H1 (cell line): ENCODE measurements around the gene PERCC1. TPM values are rescaled to one million over a fixed set of nuclear protein-coding genes. Genes with fewer than 3 reads are reported as not detected.
"Not testable (repeated sequence)": the region's sequence is repeated elsewhere in the genome, so short reads cannot be mapped to it uniquely, and the experiment has no call there.

Experiments
- CTCF ChIA-PET: fragments of 300-600 bp; sonication (Branson Sonifier 250); formaldehyde crosslinking; loops from one replicate; lab custom pipeline; 2021; ENCODE audit not compliant: partially characterized antibody; lab: Charles Lee
- POLR2A ChIA-PET: fragments of 300-600 bp; sonication (Branson Sonifier 250); formaldehyde crosslinking; loops from one replicate; lab custom pipeline; 2021; ENCODE audit warnings: inconsistent platforms; ENCODE audit not compliant: partially characterized antibody; lab: Charles Lee
- DNase-seq, 2 experiments: peaks; one replicate each; pipeline versions ENCODE4 v3.0.0 to v3.0.0-alpha.2; 2010 to 2022; ENCODE audit warnings: low spot score in 2 of 2, low read depth in 1 of 2, mixed read lengths in 1 of 2
- FAIRE-seq: peaks from 2 replicates; lab custom pipeline; 2011; peaks lifted over from hg19 to GRCh38; lab: Jason Lieb, UNC
- H2AFZ ChIP-seq: 2 replicates; pipeline ENCODE4 v1.8.1; 2012; ENCODE audit warnings: low read length, inconsistent platforms
- H2AK5ac ChIP-seq: 2 replicates; pipeline ENCODE4 v1.6.1; 2013; ENCODE audit warnings: low read depth, low read length
- H2BK120ac ChIP-seq: replicated peaks from 2 replicates; pipeline ENCODE3; 2013; ENCODE audit warnings: low read depth, low read length, inconsistent platforms
- H2BK12ac ChIP-seq: 2 replicates; pipeline ENCODE4 v1.6.1; 2013; ENCODE audit warnings: low read depth, low read length
- H2BK15ac ChIP-seq: 2 replicates; pipeline ENCODE4 v1.6.1; 2013; ENCODE audit warnings: low read length
- H2BK20ac ChIP-seq: 2 replicates; pipeline ENCODE4 v1.6.1; 2013; ENCODE audit warnings: low read length
- H2BK5ac ChIP-seq: 2 replicates; pipeline ENCODE4 v1.6.1; 2013; ENCODE audit warnings: low read depth, low read length
- H3K14ac ChIP-seq: 2 replicates; pipeline ENCODE4 v1.6.1; 2013; ENCODE audit warnings: inconsistent platforms; ENCODE audit not compliant: insufficient read length
- H3K18ac ChIP-seq: 2 replicates; pipeline ENCODE4 v1.6.1; 2013; ENCODE audit warnings: low read length; ENCODE audit errors: extremely low read depth
- H3K23ac ChIP-seq: 2 replicates; pipeline ENCODE4 v1.6.1; 2013; ENCODE audit warnings: inconsistent platforms; ENCODE audit not compliant: insufficient read length
- H3K23me2 ChIP-seq: 2 replicates; pipeline ENCODE4 v1.6.1; 2013; ENCODE audit warnings: low read depth, low read length
- H3K27ac ChIP-seq: 2 replicates; pipeline ENCODE4 v1.6.1; 2011; ENCODE audit warnings: low read depth, low read length, inconsistent platforms
- H3K27me3 ChIP-seq, 4 experiments: replicated peaks in 1 of 4; 1 replicate in 1 of 4; 2 replicates in 3 of 4; pipeline versions ENCODE4 v1.6.1 to v1.8.1; 2011 to 2013; ENCODE audit warnings: low read length in 3 of 4, mild to moderate bottlenecking in 3 of 4, inconsistent platforms in 2 of 4, mixed read lengths in 2 of 4, moderate library complexity in 1 of 4; ENCODE audit not compliant: control insufficient read depth in 3 of 4, insufficient read depth in 3 of 4; ENCODE audit errors: extremely low read depth in 1 of 4
- H3K36me3 ChIP-seq, 4 experiments: 2 replicates each; pipeline versions ENCODE4 v1.6.1 to v1.8.1; 2011 to 2013; ENCODE audit warnings: mild to moderate bottlenecking in 4 of 4, low read length in 3 of 4, moderate library complexity in 2 of 4, control low read depth in 1 of 4, inconsistent platforms in 1 of 4; ENCODE audit not compliant: insufficient read depth in 4 of 4, control insufficient read depth in 2 of 4
- H3K4ac ChIP-seq: replicated peaks from 2 replicates; pipeline ENCODE3; 2013; ENCODE audit warnings: low read length, low read depth, mixed read lengths, inconsistent platforms; ENCODE audit not compliant: insufficient read length
- H3K4me1 ChIP-seq, 4 experiments: replicated peaks in 1 of 4; 1 replicate in 1 of 4; 2 replicates in 3 of 4; pipeline versions ENCODE4 v1.6.1 to v1.8.1; 2011 to 2013; ENCODE audit warnings: low read length in 3 of 4, inconsistent platforms in 2 of 4, mixed read lengths in 1 of 4; ENCODE audit not compliant: insufficient read depth in 4 of 4, control insufficient read depth in 3 of 4
- H3K4me2 ChIP-seq, 2 experiments: 2 replicates each; pipeline versions ENCODE4 v1.6.1 to v1.8.1; 2011 to 2013; ENCODE audit warnings: low read depth in 2 of 2, low read length in 2 of 2, control low read depth in 1 of 2, inconsistent platforms in 1 of 2, mild to moderate bottlenecking in 1 of 2; ENCODE audit not compliant: insufficient read depth in 1 of 2
- H3K4me3 ChIP-seq, 4 experiments: fragments of 200-600, 300-600 bp in 1 of 4; sonication (generic), shearing (Covaris generic), sonication (Bioruptor Twin) in 1 of 4; 2 replicates each; pipeline versions ENCODE4 v1.5.1 to v1.8.1; 2011 to 2016; ENCODE audit warnings: low read length in 4 of 4, low read depth in 3 of 4, control low read depth in 2 of 4, inconsistent platforms in 2 of 4, mild to moderate bottlenecking in 2 of 4, mixed read lengths in 1 of 4, moderate library complexity in 1 of 4; ENCODE audit not compliant: insufficient read depth in 2 of 4; ENCODE audit errors: extremely low read depth in 1 of 4
- H3K56ac ChIP-seq: replicated peaks from 2 replicates; pipeline ENCODE3; 2013; ENCODE audit warnings: low read depth, mild to moderate bottlenecking, mixed read lengths, low read length, inconsistent platforms; ENCODE audit not compliant: insufficient read length
- H3K79me1 ChIP-seq: 2 replicates; pipeline ENCODE4 v1.6.1; 2013; ENCODE audit warnings: low read depth, low read length, control low read depth
- H3K79me2 ChIP-seq, 2 experiments: 2 replicates each; pipeline versions ENCODE4 v1.6.1 to v1.8.1; 2012 to 2013; ENCODE audit warnings: low read length in 2 of 2, mild to moderate bottlenecking in 2 of 2, inconsistent platforms in 1 of 2; ENCODE audit not compliant: insufficient read depth in 2 of 2, control insufficient read depth in 1 of 2
- H3K9ac ChIP-seq, 4 experiments: replicated peaks in 1 of 4; 1 replicate in 1 of 4; 2 replicates in 3 of 4; pipeline versions ENCODE4 v1.6.1 to v1.8.1; 2011 to 2013; ENCODE audit warnings: low read depth in 3 of 4, low read length in 3 of 4, control low read depth in 2 of 4, mild to moderate bottlenecking in 2 of 4, moderate library complexity in 2 of 4, inconsistent platforms in 1 of 4; ENCODE audit errors: extremely low read depth in 1 of 4
- H3K9me3 ChIP-seq, 2 experiments: 2 replicates each; pipeline versions ENCODE4 v1.6.1 to v1.8.1; 2012 to 2013; ENCODE audit warnings: mild to moderate bottlenecking in 2 of 2, moderate library complexity in 2 of 2, control low read depth in 1 of 2, inconsistent platforms in 1 of 2, low read depth in 1 of 2, low read length in 1 of 2, mixed read lengths in 1 of 2; ENCODE audit not compliant: insufficient read depth in 2 of 2
- H4K20me1 ChIP-seq, 2 experiments: replicated peaks in 1 of 2; 2 replicates each; pipeline versions ENCODE3 to v1.8.1; 2011 to 2013; ENCODE audit warnings: inconsistent platforms in 2 of 2, low read length in 2 of 2, mild to moderate bottlenecking in 1 of 2; ENCODE audit not compliant: insufficient read depth in 2 of 2, control insufficient read depth in 1 of 2
- H4K5ac ChIP-seq: 2 replicates; pipeline ENCODE4 v1.6.1; 2013; ENCODE audit warnings: low read length, low read depth, mixed read lengths, inconsistent platforms; ENCODE audit not compliant: insufficient read length
- H4K8ac ChIP-seq: 2 replicates; pipeline ENCODE4 v1.8.0; 2013; ENCODE audit warnings: mild to moderate bottlenecking, moderate library complexity, low read length, inconsistent platforms; ENCODE audit not compliant: insufficient read depth; ENCODE audit errors: extremely low read depth
- H4K91ac ChIP-seq: replicated peaks from 2 replicates; pipeline ENCODE3; 2013; ENCODE audit warnings: low read length, mixed read lengths, inconsistent platforms; ENCODE audit not compliant: insufficient read length
- WGBS, 2 experiments: shearing (Covaris generic) in 1 of 2; methylation state at CpG; one replicate each; pipeline versions ENCODE4 v1.1.6 to v1.1.7; 2013 to 2015; ENCODE audit warnings: low lambda C conversion rate in 2 of 2, mixed read lengths in 2 of 2, inconsistent platforms in 1 of 2, low coverage in 1 of 2, missing lambda C conversion rate in 1 of 2; ENCODE audit not compliant: insufficient replicate concordance in 2 of 2, insufficient coverage in 1 of 2, insufficient read length in 1 of 2; ENCODE audit errors: extremely low coverage in 1 of 2, missing lambda C conversion rate in 1 of 2; 5-methylcytosine and 5-hydroxymethylcytosine counted together
- polyA plus RNA-seq, 7 experiments: library from polyadenylated mRNA; depleted of rRNA in 3 of 7; stranded (reverse) in 5 of 7; unstranded in 2 of 7; fragments of >200 nt in 5 of 7; fragments of 200-250 nt in 2 of 7; gene quantifications; 1 replicate in 5 of 7; 2 replicates in 1 of 7; 4 replicates in 1 of 7; pipeline versions ENCODE4 v1.2.1 to v1.2.3, GENCODE V29; 2011 to 2013; ENCODE audit warnings: missing spikeins in 2 of 7, mixed read lengths in 2 of 7
- total RNA-seq: library from RNA; stranded (reverse); fragmentation: NEBNext Ultra II Directional; extraction: Animal tissue kit (Norgen Biotek cat#: 25700); gene quantifications from 2 replicates; pipeline ENCODE4 v1.2.1, GENCODE V29; 2021

Gene PERCC1
- total and polyA plus RNA-seq, 2 of the 8 experiments (the other 6 are each of a cell fraction or from before 2014, with no cell fraction given) = not detected

DNA sequence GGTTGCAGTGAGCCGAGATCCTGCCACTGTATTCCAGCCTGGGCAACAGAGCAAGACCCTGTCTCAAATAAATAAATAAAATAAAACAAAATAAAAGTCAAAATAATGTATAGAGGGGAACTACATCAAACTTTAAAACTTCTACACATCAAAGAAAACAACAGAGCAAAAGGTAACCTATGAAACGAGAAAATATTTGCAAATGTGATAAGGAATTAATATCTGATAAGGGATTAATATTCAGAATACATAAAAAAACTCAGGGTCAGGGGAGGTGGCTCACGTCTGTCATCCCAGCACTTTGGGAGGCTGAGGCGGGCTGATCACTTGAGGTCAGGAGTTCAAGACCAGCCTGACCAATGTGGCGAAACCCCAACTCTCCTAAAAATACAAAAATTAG lies 38.3 kb downstream of the PERCC1 start:
- H3K18ac ChIP-seq, H2AFZ ChIP-seq, H3K4me3 ChIP-seq, H4K8ac ChIP-seq, H3K27ac ChIP-seq, H3K4me1 ChIP-seq, H2BK5ac ChIP-seq, DNase-seq, H3K9me3 ChIP-seq, H3K4ac ChIP-seq, H3K36me3 ChIP-seq, H3K23me2 ChIP-seq, H3K4me2 ChIP-seq, H2BK120ac ChIP-seq, H3K9ac ChIP-seq, H3K14ac ChIP-seq, H2BK15ac ChIP-seq, H3K56ac ChIP-seq, H2AK5ac ChIP-seq, H3K27me3 ChIP-seq, H4K5ac ChIP-seq, H2BK12ac ChIP-seq, H4K91ac ChIP-seq, H3K23ac ChIP-seq, H2BK20ac ChIP-seq, FAIRE-seq: not testable (repeated sequence)
- CTCF ChIA-PET = interaction anchor here (0.6 kb wide), 1 partner anchor 150 kb away, joined by 3 read pairs; no protein-coding TSS in a partner anchor
- Histone ChIP-seq H3K79me1 (peaks cover 35% of the 10 kb centered on the region), H4K20me1 (peaks cover 10 to 14% of the 10 kb centered on the region in 2 experiments), H3K79me2 (peaks cover 3 to 76% of the 10 kb centered on the region in 2 experiments)
- POLR2A ChIA-PET = interaction anchor here (0.7 to 1.6 kb wide), 2 partner anchors 9 to 45 kb away, joined by 3 to 6 read pairs; no protein-coding TSS in a partner anchor
- 83% methylated on average over 5 of the region's 5 CpGs; no CpG with 5 or more reads in 1 of the 2 experiments for WGBS, 2 experiments
